ENCODE data around the gene TRERF1. TPM values are rescaled to one million over a fixed set of nuclear protein-coding genes. Genes with fewer than 3 reads are reported as not detected.

Gene TRERF1
- polyA plus RNA-seq, 3 donors: 0.58 to 10.0 (median 2.0) TPM

- Mint-ChIP-seq H3K4me3 (no peak overlapping the region), H3K4me1 (peaks cover 59% of the 10 kb centered on the region)
- WGBS (ENCODE audit: insufficient coverage): 77% methylated on average over 3 of the region's 5 CpGs
Measured at GRCh38 chr6:42320762-42321161, 131.0 kb downstream of the TRERF1 start.

GRCh38 chr6:42318480-42318879 is 133.2 kb downstream of the TRERF1 start:
- Mint-ChIP-seq H3K27me3 (ENCODE audit: low read depth in 3 of 3) (peaks cover 0 to 2% (median 0%) of the 10 kb centered on the region in 3 donors), H3K4me1 (peaks cover 76% of the 10 kb centered on the region), H3K27ac (peak overlapping the region; percentile 72 to 100 (median 100)), H3K9me3 (peaks cover 2 to 6% (median 3%) of the 10 kb centered on the region in 7 donors), H3K36me3 (peaks cover 3% of the 10 kb centered on the region in 2 donors), H3K4me3 (no peak overlapping the region)
- WGBS (ENCODE audit: insufficient coverage): 0% methylated on average over 1 of the region's 2 CpGs
- DNase-seq: no peak
- Histone ChIP-seq H3K9me3 (replicated peaks in 1 of 2; ENCODE audit: control insufficient read depth in 1 of 2, insufficient read depth in 1 of 2, low read length in 2 of 2) (no peaks in the 10 kb centered on the region), H3K4me1 (ENCODE audit: control insufficient read depth in 1 of 2, insufficient read depth in 2 of 2, low read length in 2 of 2) (peaks cover 49 to 65% of the 10 kb centered on the region in 2 donors), H3K9ac (ENCODE audit: insufficient read depth, low read length, poor library complexity, severe bottlenecking) (no peak overlapping the region), H4K20me1 (ENCODE audit: insufficient read depth, low read length) (no peaks in the 10 kb centered on the region), H3K4me3 (replicated peaks in 1 of 3; ENCODE audit: low read depth in 2 of 3, low read length in 3 of 3) (no peak overlapping the region), H3K4me2 (replicated peaks; ENCODE audit: extremely low read depth, low read length, poor library complexity, severe bottlenecking) (no peak overlapping the region), H3K27ac (ENCODE audit: low read depth in 1 of 2, low read length in 2 of 2) (peak overlapping the region in 1 of 2 donors; percentile 100), H3K79me2 (ENCODE audit: insufficient read depth, low read length) (peaks cover 82% of the 10 kb centered on the region), H2AFZ (ENCODE audit: insufficient read depth, low read depth, low read length, poor library complexity, severe bottlenecking) (no peak overlapping the region), H3K36me3 (replicated peaks in 1 of 2; ENCODE audit: control insufficient read depth in 1 of 2, insufficient read depth in 2 of 2, low read length in 2 of 2) (no peaks in the 10 kb centered on the region), H3K27me3 (ENCODE audit: control insufficient read depth in 2 of 2, insufficient read depth in 2 of 2, low read length in 2 of 2) (no peaks in the 10 kb centered on the region)
- intact Hi-C loops (cut with micrococcal nuclease): loop anchor here (5.0 to 10.0 kb wide), 3 partner anchors 46 to 226 kb away; no protein-coding TSS in a partner anchor
- no peak for TF ChIP-seq CTCF (IDR thresholded peaks at IDR 0.05)

More at GRCh38 chr6:42320762-42321161, 131.0 kb downstream of the TRERF1 start:
- no peak overlapping the region for H3K4me3 ChIP-seq (replicated peaks in 1 of 3; ENCODE audit: low read depth in 2 of 3, low read length in 3 of 3)
- no peak overlapping the region for H3K4me2 ChIP-seq (replicated peaks; ENCODE audit: extremely low read depth, low read length, poor library complexity, severe bottlenecking)
- H3K9ac ChIP-seq (ENCODE audit: insufficient read depth, low read length, poor library complexity, severe bottlenecking): no peak overlapping the region
- Mint-ChIP-seq H3K9me3 (peaks cover 2 to 8% (median 3%) of the 10 kb centered on the region in 7 donors), H3K27me3 (ENCODE audit: low read depth in 3 of 3) (no peaks in the 10 kb centered on the region), H3K27ac (peak overlapping the region in 2 of 7 donors; percentile 15 to 57), H3K36me3 (no peaks in the 10 kb centered on the region)
- H4K20me1 ChIP-seq (ENCODE audit: insufficient read depth, low read length): peaks cover 3% of the 10 kb centered on the region
- intact Hi-C loops (cut with micrococcal nuclease): no loop called here
- no peaks in the 10 kb centered on the region for H3K27me3 ChIP-seq (ENCODE audit: control insufficient read depth in 2 of 2, insufficient read depth in 2 of 2, low read length in 2 of 2)
- no peak for TF ChIP-seq CTCF (IDR thresholded peaks at IDR 0.05)
- DNase-seq: no peak
- H2AFZ ChIP-seq (ENCODE audit: insufficient read depth, low read depth, low read length, poor library complexity, severe bottlenecking): no peak overlapping the region
- peaks cover 33 to 46% of the 10 kb centered on the region in 2 donors for H3K4me1 ChIP-seq (ENCODE audit: control insufficient read depth in 1 of 2, insufficient read depth in 2 of 2, low read length in 2 of 2)
- no peak overlapping the region for H3K27ac ChIP-seq (ENCODE audit: low read depth in 1 of 2, low read length in 2 of 2)
- no peaks in the 10 kb centered on the region for H3K9me3 ChIP-seq (replicated peaks in 1 of 2; ENCODE audit: control insufficient read depth in 1 of 2, insufficient read depth in 1 of 2, low read length in 2 of 2)
- peaks cover 82% of the 10 kb centered on the region for H3K79me2 ChIP-seq (ENCODE audit: insufficient read depth, low read length)
- no peaks in the 10 kb centered on the region for H3K36me3 ChIP-seq (replicated peaks in 1 of 2; ENCODE audit: control insufficient read depth in 1 of 2, insufficient read depth in 2 of 2, low read length in 2 of 2)
